Measurements from ENCODE around the gene RBL2. TPM values are rescaled to one million over a fixed set of nuclear protein-coding genes. Genes with fewer than 3 reads are reported as not detected.

RBL2 gene
- total and polyA plus RNA-seq, 3 experiments from 2014 or later = 82.9 to 247 (median 86.4) TPM

GRCh38 chr16:53515811-53516210 lies 81.5 kb downstream of the RBL2 start:
- Histone ChIP-seq H3K27me3 (ENCODE audit: insufficient read depth, low read length, poor library complexity, severe bottlenecking) (no peaks in the 10 kb centered on the region), H3K9me3 (ENCODE audit: low read length) (no peaks in the 10 kb centered on the region), H3K4me3 (ENCODE audit: low read length) (no peak overlapping the region), H3K4me1 (ENCODE audit: insufficient read depth, low read length) (peaks cover 47% of the 10 kb centered on the region), H3K27ac (ENCODE audit: low read depth, low read length) (no peak overlapping the region), H3K36me3 (ENCODE audit: insufficient read depth, low read length) (no peaks in the 10 kb centered on the region)
- ChIA-PET CTCF (interaction anchor here (0.6 to 1.2 kb wide), 3 partner anchors 30 to 143 kb away, joined by 3 to 4 read pairs (median 3); no protein-coding TSS in a partner anchor), POLR2A (no interaction called here)
- peak overlapping the region in 3 of 7 donors; percentile 22 to 60 (median 39) for H3K4me3 Mint-ChIP-seq
- DNase-seq = no peak
- peaks cover 83 to 92% (median 90%) of the 10 kb centered on the region in 3 donors for H3K4me1 Mint-ChIP-seq
- peaks cover 0 to 3% of the 10 kb centered on the region in 2 donors for H3K27me3 Mint-ChIP-seq
- H3K36me3 Mint-ChIP-seq = peaks cover 0 to 4% (median 0%) of the 10 kb centered on the region in 3 donors
- peaks cover 0 to 2% (median 0%) of the 10 kb centered on the region in 5 donors for H3K9me3 Mint-ChIP-seq
- H3K27ac Mint-ChIP-seq = peak overlapping the region in 1 of 8 donors; percentile 46

GRCh38 chr16:53517851-53518250 lies 83.6 kb downstream of the RBL2 start:
- H3K4me3 Mint-ChIP-seq = peak overlapping the region; percentile 82 to 93 (median 85)
- Histone ChIP-seq H3K27me3 (ENCODE audit: insufficient read depth, low read length, poor library complexity, severe bottlenecking) (no peaks in the 10 kb centered on the region), H3K36me3 (ENCODE audit: insufficient read depth, low read length) (no peaks in the 10 kb centered on the region), H3K4me3 (ENCODE audit: low read length) (peak overlapping the region; percentile 76), H3K9me3 (ENCODE audit: low read length) (no peaks in the 10 kb centered on the region), H3K4me1 (ENCODE audit: insufficient read depth, low read length) (peaks cover 43% of the 10 kb centered on the region), H3K27ac (ENCODE audit: low read depth, low read length) (no peak overlapping the region)
- CTCF ChIA-PET = interaction anchor here (0.7 to 1.6 kb wide), 3 partner anchors 14 to 32 kb away, joined by 3 to 6 read pairs (median 4); no protein-coding TSS in a partner anchor
- peaks cover 69 to 77% (median 70%) of the 10 kb centered on the region in 3 donors for H3K4me1 Mint-ChIP-seq
- DNase-seq = no peak
- peak overlapping the region in 6 of 8 donors; percentile 62 to 97 (median 94) for H3K27ac Mint-ChIP-seq
- H3K27me3 Mint-ChIP-seq = peaks cover 0 to 2% of the 10 kb centered on the region in 2 donors
- H3K36me3 Mint-ChIP-seq = peaks cover 0 to 4% (median 0%) of the 10 kb centered on the region in 3 donors
- peaks cover 0 to 2% (median 0%) of the 10 kb centered on the region in 5 donors for H3K9me3 Mint-ChIP-seq
- POLR2A ChIA-PET = no interaction called here

GRCh38 chr16:53518550-53519416 lies 84.5 kb downstream of the RBL2 start:
- ChIA-PET CTCF (interaction anchor here (0.7 to 1.3 kb wide), 4 partner anchors 15 to 145 kb away, joined by 3 to 6 read pairs (median 4); no protein-coding TSS in a partner anchor), POLR2A (interaction anchor here (0.7 to 1.4 kb wide), 6 partner anchors 15 to 85 kb away, joined by 3 to 7 read pairs (median 4); partner anchors contain the start of genes AKTIP and RBL2)
- Histone ChIP-seq H3K27me3 (ENCODE audit: insufficient read depth, low read length, poor library complexity, severe bottlenecking) (no peaks in the 10 kb centered on the region), H3K9me3 (ENCODE audit: low read length) (no peaks in the 10 kb centered on the region), H3K36me3 (ENCODE audit: insufficient read depth, low read length) (no peaks in the 10 kb centered on the region), H3K4me3 (ENCODE audit: low read length) (peak overlapping the region; percentile 76), H3K4me1 (ENCODE audit: insufficient read depth, low read length) (peaks cover 43% of the 10 kb centered on the region), H3K27ac (ENCODE audit: low read depth, low read length) (peak overlapping the region; percentile 62)
- H3K27me3 Mint-ChIP-seq = peaks cover 0 to 2% of the 10 kb centered on the region in 2 donors
- DNase-seq = peak; percentile 60 to 88 (median 83)
- H3K4me3 Mint-ChIP-seq = peak overlapping the region; percentile 82 to 93 (median 85)
- peaks cover 0 to 4% (median 0%) of the 10 kb centered on the region in 3 donors for H3K36me3 Mint-ChIP-seq
- H3K4me1 Mint-ChIP-seq = peaks cover 59 to 68% (median 61%) of the 10 kb centered on the region in 3 donors
- peak overlapping the region; percentile 84 to 99 (median 96) for H3K27ac Mint-ChIP-seq
- H3K9me3 Mint-ChIP-seq = peaks cover 0 to 2% (median 0%) of the 10 kb centered on the region in 5 donors

GRCh38 chr16:53519417-53520091 lies 85.3 kb downstream of the RBL2 start:
- Mint-ChIP-seq H3K27me3 (peaks cover 0 to 3% of the 10 kb centered on the region in 2 donors), H3K4me3 (peak overlapping the region; percentile 82 to 93 (median 85)), H3K4me1 (peaks cover 53 to 61% (median 53%) of the 10 kb centered on the region in 3 donors), H3K27ac (peak overlapping the region; percentile 84 to 99 (median 96)), H3K9me3 (peaks cover 0 to 2% (median 0%) of the 10 kb centered on the region in 5 donors), H3K36me3 (peaks cover 0 to 4% (median 0%) of the 10 kb centered on the region in 3 donors)
- H3K9me3 ChIP-seq (ENCODE audit: low read length) = no peaks in the 10 kb centered on the region
- H3K36me3 ChIP-seq (ENCODE audit: insufficient read depth, low read length) = no peaks in the 10 kb centered on the region
- ChIA-PET POLR2A (interaction anchor here (0.7 to 1.4 kb wide), 6 partner anchors 16 to 86 kb away, joined by 3 to 7 read pairs (median 4); partner anchors contain the start of genes AKTIP and RBL2), CTCF (interaction anchor here (1.0 to 1.3 kb wide), 2 partner anchors 18 to 146 kb away, joined by 3 to 4 read pairs; no protein-coding TSS in a partner anchor)
- H3K27me3 ChIP-seq (ENCODE audit: insufficient read depth, low read length, poor library complexity, severe bottlenecking) = no peaks in the 10 kb centered on the region
- H3K4me1 ChIP-seq (ENCODE audit: insufficient read depth, low read length) = peaks cover 43% of the 10 kb centered on the region
- DNase-seq = no peak
- H3K27ac ChIP-seq (ENCODE audit: low read depth, low read length) = peak overlapping the region; percentile 62
- peak overlapping the region; percentile 76 for H3K4me3 ChIP-seq (ENCODE audit: low read length)

GRCh38 chr16:53523126-53523804 lies 89.0 kb downstream of the RBL2 start:
- H3K36me3 ChIP-seq (ENCODE audit: insufficient read depth, low read length) = no peaks in the 10 kb centered on the region
- no peaks in the 10 kb centered on the region for H3K27me3 ChIP-seq (ENCODE audit: insufficient read depth, low read length, poor library complexity, severe bottlenecking)
- H3K4me3 ChIP-seq (ENCODE audit: low read length) = no peak overlapping the region
- H3K9me3 ChIP-seq (ENCODE audit: low read length) = no peaks in the 10 kb centered on the region
- Mint-ChIP-seq H3K4me3 (no peak overlapping the region), H3K27ac (peak overlapping the region in 2 of 8 donors; percentile 35 to 41), H3K36me3 (peaks cover 0 to 1% (median 0%) of the 10 kb centered on the region in 3 donors), H3K9me3 (peaks cover 0 to 2% (median 0%) of the 10 kb centered on the region in 5 donors), H3K4me1 (peaks cover 20 to 31% (median 24%) of the 10 kb centered on the region in 3 donors), H3K27me3 (peaks cover 0 to 3% of the 10 kb centered on the region in 2 donors)
- H3K27ac ChIP-seq (ENCODE audit: low read depth, low read length) = no peak overlapping the region
- H3K4me1 ChIP-seq (ENCODE audit: insufficient read depth, low read length) = peaks cover 17% of the 10 kb centered on the region
- ChIA-PET POLR2A (no interaction called here), CTCF (no interaction called here)
- DNase-seq = no peak

GRCh38 chr16:53523971-53524548 lies 89.8 kb downstream of the RBL2 start:
- H3K27me3 Mint-ChIP-seq = peaks cover 0 to 1% of the 10 kb centered on the region in 2 donors
- no peak for DNase-seq
- H3K36me3 Mint-ChIP-seq = peaks cover 0 to 1% (median 0%) of the 10 kb centered on the region in 3 donors
- no peak overlapping the region for H3K27ac Mint-ChIP-seq
- peaks cover 12 to 23% (median 16%) of the 10 kb centered on the region in 3 donors for H3K4me1 Mint-ChIP-seq
- no peak overlapping the region for H3K4me3 ChIP-seq (ENCODE audit: low read length)
- ChIA-PET CTCF (no interaction called here), POLR2A (no interaction called here)
- no peaks in the 10 kb centered on the region for H3K9me3 ChIP-seq (ENCODE audit: low read length)
- H3K27me3 ChIP-seq (ENCODE audit: insufficient read depth, low read length, poor library complexity, severe bottlenecking) = no peaks in the 10 kb centered on the region
- no peaks in the 10 kb centered on the region for H3K36me3 ChIP-seq (ENCODE audit: insufficient read depth, low read length)
- H3K27ac ChIP-seq (ENCODE audit: low read depth, low read length) = no peak overlapping the region
- no peaks in the 10 kb centered on the region for H3K9me3 Mint-ChIP-seq
- peaks cover 11% of the 10 kb centered on the region for H3K4me1 ChIP-seq (ENCODE audit: insufficient read depth, low read length)
- H3K4me3 Mint-ChIP-seq = no peak overlapping the region

- Histone ChIP-seq H3K36me3 (ENCODE audit: insufficient read depth, low read length) (no peaks in the 10 kb centered on the region), H3K4me3 (ENCODE audit: low read length) (no peak overlapping the region), H3K27me3 (ENCODE audit: insufficient read depth, low read length, poor library complexity, severe bottlenecking) (no peaks in the 10 kb centered on the region), H3K9me3 (ENCODE audit: low read length) (no peaks in the 10 kb centered on the region), H3K27ac (ENCODE audit: low read depth, low read length) (no peak overlapping the region), H3K4me1 (ENCODE audit: insufficient read depth, low read length) (no peaks in the 10 kb centered on the region)
- H3K4me1 Mint-ChIP-seq = peaks cover 0 to 4% (median 0%) of the 10 kb centered on the region in 3 donors
- ChIA-PET POLR2A (no interaction called here), CTCF (no interaction called here)
- H3K36me3 Mint-ChIP-seq = no peaks in the 10 kb centered on the region
- H3K27me3 Mint-ChIP-seq = peaks cover 0 to under 1% of the 10 kb centered on the region in 2 donors
- no peak overlapping the region for H3K4me3 Mint-ChIP-seq
- H3K9me3 Mint-ChIP-seq = no peaks in the 10 kb centered on the region
- no peak overlapping the region for H3K27ac Mint-ChIP-seq
- no peak for DNase-seq
These were observed 94.5 kb downstream of the RBL2 start for GRCh38 chr16:53528797-53529196.
